Measurements from ENCODE around the gene NPAS1.
"Not testable (repeated sequence)": the region's sequence is repeated elsewhere in the genome, so short reads cannot be mapped to it uniquely, and the experiment has no call there.

NPAS1 gene

DNA sequence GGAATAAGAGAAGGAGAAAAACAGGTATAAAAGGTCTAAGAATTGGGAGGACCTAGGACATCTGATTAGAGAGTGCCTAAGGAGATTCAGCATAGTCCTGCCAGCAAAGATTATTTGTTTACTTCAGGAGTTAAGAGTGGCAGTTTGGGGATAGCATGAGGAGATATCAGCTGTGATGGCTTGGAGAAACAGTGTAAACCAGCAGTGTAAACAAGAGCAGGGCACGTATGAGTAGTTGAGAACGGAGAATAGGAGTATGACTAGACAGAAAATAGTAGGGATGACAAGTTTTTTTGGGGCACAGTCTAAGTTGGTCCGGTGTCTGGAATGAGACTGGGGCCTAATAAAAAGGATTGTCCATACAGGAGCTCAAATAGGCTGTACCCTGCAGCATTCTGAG lies 30.9 kb downstream of the NPAS1 start:
- DNase-seq = not testable (repeated sequence)

- DNase-seq = no peak
Measured at GRCh38 chr19:47056411-47056810, 36.8 kb downstream of the NPAS1 start.

DNA sequence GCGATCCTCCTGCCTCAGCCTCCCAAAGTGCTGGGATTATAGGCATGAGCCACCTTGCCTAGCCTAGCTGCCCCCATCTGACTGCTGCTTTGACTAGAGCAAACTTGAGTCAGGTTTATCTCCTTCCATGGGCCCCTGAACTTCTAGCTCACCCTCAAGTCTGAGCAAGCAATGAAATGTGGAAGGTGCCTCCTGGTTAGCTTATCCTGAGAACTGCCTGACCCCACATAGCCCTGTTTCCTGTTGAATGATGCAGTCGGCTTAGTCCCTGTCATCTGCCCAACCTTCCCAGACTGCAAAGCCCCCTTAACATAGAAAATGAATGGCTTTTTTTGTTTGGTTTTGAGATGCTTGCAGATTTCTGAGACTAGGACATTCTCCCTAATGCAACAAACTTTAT lies 37.7 kb downstream of the NPAS1 start:
- DNase-seq = no peak

- DNase-seq = no peak
Measured at GRCh38 chr19:47058621-47059022, 39.0 kb downstream of the NPAS1 start.

GRCh38 chr19:47063874-47064273 lies 44.2 kb downstream of the NPAS1 start:
- no peak for DNase-seq

- DNase-seq = no peak
Measured at GRCh38 chr19:47065242-47065641, 45.6 kb downstream of the NPAS1 start.

DNA sequence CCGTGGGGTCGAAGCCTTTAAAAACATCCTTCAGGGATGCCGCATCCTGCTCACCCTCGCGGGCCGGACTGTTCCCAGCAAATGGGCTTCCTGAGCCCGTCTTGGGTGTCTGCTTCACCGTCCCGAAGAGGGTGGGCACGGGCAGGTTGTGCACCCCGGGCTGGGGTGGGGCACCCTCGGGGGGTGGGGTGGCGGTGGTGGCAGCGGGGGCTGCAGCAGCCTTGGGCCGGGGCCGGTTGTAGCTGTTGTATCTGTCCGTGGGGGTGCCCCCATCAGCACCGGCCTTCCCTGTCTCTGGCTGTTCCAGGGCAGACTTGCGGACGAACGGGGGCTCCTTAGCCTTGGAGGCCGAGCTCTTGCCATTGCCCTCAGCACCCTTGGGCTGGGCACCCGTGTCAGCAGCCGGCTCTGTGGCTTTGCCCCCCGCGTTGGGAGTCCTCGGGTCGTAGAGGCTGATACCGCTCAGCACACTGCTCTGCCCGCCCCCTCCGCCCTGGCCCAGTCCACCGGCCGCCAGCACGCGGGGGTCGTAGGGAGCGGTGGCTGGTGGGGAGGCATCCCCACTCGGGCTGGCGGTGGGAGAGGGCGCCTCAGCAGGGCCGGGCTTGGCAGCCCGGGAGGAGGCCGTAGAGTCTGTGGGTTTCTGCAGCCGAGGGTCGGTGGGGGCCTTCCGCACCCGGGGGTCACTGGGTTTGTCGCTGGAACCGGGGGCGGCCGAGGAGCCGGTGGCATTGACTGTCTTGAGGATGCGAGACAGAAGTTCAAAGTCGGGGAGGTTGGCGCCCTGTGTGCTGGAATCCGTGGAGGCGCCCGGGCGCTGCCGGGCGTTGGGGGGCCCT lies 47.0 kb downstream of the NPAS1 start:
- no peak for DNase-seq

- no peak for DNase-seq
Measured at GRCh38 chr19:47067215-47067847, 47.7 kb downstream of the NPAS1 start.

GRCh38 chr19:47068246-47068645 lies 48.6 kb downstream of the NPAS1 start:
- no peak for DNase-seq

DNA sequence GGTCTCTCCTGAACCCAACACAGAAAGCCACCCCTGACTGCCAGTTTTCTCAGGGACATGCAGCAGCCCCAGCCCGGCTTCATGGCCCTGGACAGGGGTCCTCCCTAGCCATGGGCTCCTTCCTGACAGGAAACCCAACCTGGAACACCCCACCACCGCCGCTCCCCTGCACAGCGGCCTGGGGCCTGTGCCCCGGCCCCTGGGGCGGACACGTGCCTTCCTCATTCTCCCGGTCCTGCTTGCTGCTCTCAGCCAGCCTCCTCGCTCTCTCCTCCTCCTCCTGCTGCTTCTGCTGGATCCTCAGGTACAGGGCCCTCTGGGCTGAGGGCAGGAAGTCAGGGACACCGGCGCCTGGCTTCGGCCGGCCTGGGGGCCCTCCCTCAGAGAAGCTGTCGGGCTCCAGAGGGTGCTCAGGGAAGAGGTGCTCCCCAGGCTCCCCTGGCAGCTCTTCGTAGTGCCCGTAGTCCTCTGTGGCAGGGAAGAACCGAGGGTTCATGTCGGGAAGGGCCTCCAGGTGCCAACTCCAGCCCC lies 49.3 kb downstream of the NPAS1 start:
- no peak for DNase-seq

DNA sequence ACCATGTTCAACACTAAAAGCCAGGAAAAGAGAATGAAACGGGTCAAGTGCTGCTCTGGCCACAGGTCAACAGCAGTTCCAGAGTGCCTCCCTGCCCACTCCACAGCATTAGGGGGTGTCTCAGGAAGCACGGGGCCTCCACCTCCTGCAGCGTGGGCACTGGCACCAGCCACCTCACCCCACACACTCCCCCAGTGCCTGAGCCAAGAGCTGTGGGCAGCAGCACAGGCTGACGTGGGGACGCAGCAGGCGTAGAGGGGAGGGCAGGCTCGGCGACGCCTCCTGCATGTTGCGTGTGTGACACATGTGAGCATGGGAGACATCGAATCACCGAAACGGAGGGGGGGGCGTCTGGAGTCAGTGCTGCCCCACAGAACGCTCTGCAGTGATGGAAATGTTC lies 50.2 kb downstream of the NPAS1 start:
- no peak for DNase-seq

DNA sequence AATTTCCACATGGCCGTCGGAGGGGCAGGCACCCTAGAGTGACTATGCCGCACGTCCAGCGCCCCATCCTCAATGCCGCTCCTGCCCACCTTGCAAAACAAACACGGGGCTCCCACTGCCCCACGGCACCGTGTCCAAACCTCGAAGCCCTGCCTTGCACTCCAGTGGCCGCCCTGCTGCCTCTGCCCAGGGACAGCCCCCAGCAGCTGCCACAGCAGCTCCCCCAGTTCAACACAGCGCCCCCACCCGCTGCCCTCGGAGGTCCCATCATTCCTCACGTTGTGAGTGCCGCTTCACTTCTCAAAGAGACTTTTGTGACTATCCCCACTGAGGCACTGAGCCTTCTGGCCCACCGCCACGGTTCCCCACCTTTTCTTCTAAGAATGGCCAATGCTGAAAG lies 51.1 kb downstream of the NPAS1 start:
- no peak for DNase-seq

DNA sequence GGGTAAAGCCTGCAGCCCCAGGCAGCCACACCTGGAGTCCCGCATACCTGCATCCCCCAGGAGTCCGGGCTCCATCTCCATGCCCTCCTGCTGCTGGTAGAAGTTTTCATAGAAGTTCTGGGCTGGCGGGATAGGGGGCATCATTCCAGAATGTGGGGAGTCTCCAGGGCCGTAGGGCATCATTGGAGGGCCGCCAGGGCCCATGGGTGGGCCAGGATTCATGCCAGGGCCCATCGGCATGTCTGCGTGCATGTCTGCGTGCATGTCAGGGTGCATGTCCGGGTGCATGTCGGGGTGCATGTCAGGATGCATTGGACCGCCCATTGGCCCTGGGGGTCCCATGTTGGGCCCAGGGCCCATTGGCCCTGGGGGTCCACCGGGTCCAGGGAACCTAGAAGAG lies 52.1 kb downstream of the NPAS1 start:
- no peak for DNase-seq

DNA sequence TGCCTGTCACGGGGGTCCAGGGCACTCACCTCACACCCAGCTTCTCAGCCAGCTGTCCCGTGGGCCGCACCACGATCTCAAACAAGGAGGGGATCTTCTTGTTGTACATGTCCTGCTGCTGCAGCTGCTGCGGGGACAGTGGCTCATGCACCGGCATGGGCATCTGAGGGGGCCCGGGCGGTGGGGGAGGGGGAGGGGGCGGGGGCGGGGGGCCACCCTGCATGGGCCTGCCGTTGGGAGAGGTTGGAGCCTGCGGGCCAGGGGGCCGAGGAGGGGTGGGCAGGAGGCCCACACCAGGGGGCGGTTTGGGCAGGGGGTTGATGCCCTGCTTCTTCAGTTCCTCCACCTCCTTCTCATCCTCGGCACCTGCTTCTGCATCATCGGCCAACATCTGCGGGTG lies 52.7 kb downstream of the NPAS1 start:
- no peak for DNase-seq

DNA sequence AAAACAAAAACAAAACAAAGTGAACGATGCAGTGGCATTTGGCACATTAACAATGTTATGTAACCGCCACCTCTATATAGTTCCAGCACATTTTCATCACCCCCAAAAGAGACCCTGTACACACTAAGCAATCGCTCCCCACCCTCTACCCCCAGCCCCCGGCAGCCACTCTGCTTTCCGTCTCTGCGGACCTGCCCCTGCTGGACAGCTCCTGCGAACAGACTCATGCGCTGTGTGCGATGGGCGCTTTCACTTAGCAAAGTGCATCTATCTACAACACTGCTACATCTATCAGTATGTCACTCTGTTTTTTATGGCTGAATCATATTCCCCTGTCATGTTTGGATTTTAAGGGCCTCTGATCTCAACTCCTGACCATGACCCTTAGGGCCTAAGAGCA lies 53.9 kb downstream of the NPAS1 start:
- no peak for DNase-seq

DNA sequence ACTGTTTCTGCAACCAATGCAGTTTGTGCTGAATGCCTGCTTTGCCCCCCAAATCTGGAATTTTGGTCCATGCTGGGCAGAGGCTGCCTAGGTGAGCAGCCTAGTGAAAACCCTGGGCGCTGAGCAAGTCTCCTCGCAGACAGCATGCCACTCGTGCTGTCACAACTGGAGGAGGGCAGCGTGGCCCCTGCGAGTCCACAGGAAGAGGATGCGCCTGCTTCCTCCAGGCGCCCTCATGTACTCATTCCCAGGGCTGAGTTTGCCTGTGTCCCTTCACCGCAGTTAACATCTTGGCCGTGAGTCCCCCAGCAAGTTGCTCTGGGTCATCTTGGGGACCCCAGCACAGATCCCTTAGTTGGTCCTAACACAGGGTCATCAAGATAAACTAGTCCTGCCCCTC lies 55.0 kb downstream of the NPAS1 start:
- DNase-seq = no peak

- no peak for DNase-seq
Measured at GRCh38 chr19:47075179-47075810, 55.7 kb downstream of the NPAS1 start.

- DNase-seq = no peak
Measured at GRCh38 chr19:47075941-47076340, 56.3 kb downstream of the NPAS1 start.

- DNase-seq = not testable (repeated sequence)
Measured at GRCh38 chr19:47078351-47078750, 58.7 kb downstream of the NPAS1 start.

DNA sequence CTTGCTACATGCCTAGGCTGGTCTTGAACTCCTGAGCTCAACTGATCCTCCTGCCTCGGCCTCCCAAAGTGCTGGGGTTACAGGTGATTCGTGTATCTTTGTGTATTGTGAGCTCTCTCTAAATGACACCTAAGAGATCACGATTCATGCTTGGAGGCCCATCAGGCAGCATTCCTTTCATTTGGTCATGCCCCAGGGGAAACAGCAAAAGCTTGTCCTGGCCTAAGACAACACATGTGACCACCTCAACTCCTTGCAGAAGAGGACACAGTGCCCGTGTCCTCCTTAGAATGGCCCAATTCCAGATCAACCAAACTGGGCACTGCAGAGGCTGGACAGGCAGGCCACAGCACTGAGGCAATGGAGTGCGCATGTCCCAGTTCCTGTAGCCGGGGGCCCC lies 61.5 kb downstream of the NPAS1 start:
- DNase-seq = no peak

DNA sequence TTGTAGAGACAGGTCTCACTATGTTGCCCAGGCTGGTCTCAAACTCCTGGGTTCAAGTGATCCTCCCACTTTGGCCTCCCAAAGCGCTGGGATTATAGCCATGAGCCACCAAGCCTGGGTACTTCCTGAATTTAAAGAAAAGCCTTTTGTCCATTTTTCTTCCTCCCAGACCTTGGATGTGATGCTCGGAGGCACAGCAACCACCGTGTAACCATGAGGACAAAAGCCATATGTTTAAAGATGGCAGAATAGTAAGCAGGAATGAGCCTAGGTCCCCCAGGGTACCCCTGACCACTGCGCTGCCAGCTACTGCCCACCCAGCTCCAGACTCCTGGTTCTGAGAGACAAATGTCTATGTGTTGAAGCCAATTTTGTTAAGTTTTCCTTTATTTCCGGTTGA lies 62.9 kb downstream of the NPAS1 start:
- no peak for DNase-seq

- no peak for DNase-seq
Measured at GRCh38 chr19:47084879-47085439, 65.3 kb downstream of the NPAS1 start.

DNA sequence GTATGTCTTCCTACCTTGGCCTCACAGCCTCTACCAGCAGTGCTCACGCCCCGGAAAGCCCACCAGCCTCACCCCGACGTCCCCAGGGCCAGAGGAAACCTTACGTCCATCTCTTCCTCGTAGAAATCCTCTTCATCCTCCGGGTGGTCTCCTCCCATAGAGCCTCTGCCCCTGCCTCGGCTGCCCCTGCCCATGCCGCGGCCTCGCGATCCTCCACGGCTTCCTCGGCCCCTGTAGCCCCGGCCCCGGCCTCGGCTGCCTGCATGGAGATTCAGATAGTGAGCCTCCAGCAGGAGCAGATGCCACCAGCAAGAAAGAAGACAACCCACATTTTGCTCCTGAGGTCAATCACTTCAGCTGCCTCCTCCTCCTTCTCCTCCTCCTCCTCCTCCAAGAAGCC lies 66.6 kb downstream of the NPAS1 start:
- no peak for DNase-seq
